Ascending aorta (tissue), 2 donors: Measurements from ENCODE around the gene SAG. TPM values are rescaled to one million over a fixed set of nuclear protein-coding genes. Genes with fewer than 3 reads are reported as not detected.

Source experiments
- DNase-seq, 2 donors: peaks; one replicate each; pipeline ENCODE4 v3.0.0-alpha.2; 2019; ENCODE audit warnings: low spot score in 2 of 2
- H3K27ac ChIP-seq, 2 donors: fragments of 200-600 bp; sonication (generic); one replicate each; pipeline ENCODE4 v1.5.1; 2016 to 2017; ENCODE audit warnings: mild to moderate bottlenecking in 1 of 2
- H3K27me3 ChIP-seq: fragments of 200-600 bp; sonication (generic); one replicate; pipeline ENCODE4 v1.5.1; 2017
- H3K36me3 ChIP-seq, 2 donors: fragments of 200-600 bp; sonication (generic); one replicate each; pipeline ENCODE4 v1.5.1; 2016
- H3K4me1 ChIP-seq, 2 donors: fragments of 200-600 bp; sonication (generic); one replicate each; pipeline ENCODE4 v1.5.1; 2016 to 2017; ENCODE audit warnings: mild to moderate bottlenecking in 1 of 2
- H3K4me3 ChIP-seq, 2 donors: fragments of 200-600 bp; sonication (generic); one replicate each; pipeline ENCODE4 v1.5.1; 2016 to 2017; ENCODE audit warnings: mild to moderate bottlenecking in 1 of 2
- H3K9me3 ChIP-seq, 2 donors: fragments of 200-600 bp; sonication (generic); one replicate each; pipeline ENCODE4 v1.5.1; 2016
- intact Hi-C: fragments of 100-400 bp; cut with DNase I; formaldehyde crosslinking; loops from one replicate; pipeline ENCODE4 v1.15.1; 2023
- total RNA-seq: library from RNA; depleted of rRNA; stranded (reverse); fragments of >200 nt; gene quantifications from one replicate; pipeline ENCODE4 v1.1.0, GENCODE V29; 2016
- TF ChIP-seq, protein P1 (sequence below), 3 experiments: fragments of 200-600 bp in 2 of 3; fragments of 450-650 bp in 1 of 3; sonication (generic) in 2 of 3; IDR thresholded peaks; one replicate each; pipeline ENCODE4 v1.5.1; 2016 to 2019; ENCODE audit warnings: antibody characterized with exemption in 3 of 3, mild to moderate bottlenecking in 1 of 3, moderate library complexity in 1 of 3

Gene SAG
- not detected for total RNA-seq

DNA sequence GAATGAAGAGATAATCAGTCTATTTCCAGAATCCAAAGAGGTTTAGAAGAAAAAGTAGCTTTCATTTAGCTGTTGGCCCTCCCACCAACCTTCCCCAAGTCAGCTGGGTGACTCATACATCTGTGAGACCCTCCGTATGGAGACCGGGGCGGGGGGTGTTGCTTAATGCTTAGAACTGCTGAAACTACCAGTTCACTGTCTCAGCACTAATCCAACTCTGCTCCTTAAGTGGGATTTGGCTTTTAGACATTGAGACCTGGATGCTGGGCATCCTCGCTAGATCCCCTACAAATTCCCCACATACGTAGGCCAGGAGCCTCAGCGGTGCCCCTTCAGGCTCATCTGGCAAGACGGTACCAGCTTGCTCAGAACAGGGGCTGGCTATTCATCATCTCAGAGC, at the start of gene SAG:
Gene SAG, plus strand, starts transcription at position 252 of the 400 bp plus-strand sequence. CDS start 1,374 bp downstream, outside the sequence.
- TF ChIP-seq, protein P1, sequence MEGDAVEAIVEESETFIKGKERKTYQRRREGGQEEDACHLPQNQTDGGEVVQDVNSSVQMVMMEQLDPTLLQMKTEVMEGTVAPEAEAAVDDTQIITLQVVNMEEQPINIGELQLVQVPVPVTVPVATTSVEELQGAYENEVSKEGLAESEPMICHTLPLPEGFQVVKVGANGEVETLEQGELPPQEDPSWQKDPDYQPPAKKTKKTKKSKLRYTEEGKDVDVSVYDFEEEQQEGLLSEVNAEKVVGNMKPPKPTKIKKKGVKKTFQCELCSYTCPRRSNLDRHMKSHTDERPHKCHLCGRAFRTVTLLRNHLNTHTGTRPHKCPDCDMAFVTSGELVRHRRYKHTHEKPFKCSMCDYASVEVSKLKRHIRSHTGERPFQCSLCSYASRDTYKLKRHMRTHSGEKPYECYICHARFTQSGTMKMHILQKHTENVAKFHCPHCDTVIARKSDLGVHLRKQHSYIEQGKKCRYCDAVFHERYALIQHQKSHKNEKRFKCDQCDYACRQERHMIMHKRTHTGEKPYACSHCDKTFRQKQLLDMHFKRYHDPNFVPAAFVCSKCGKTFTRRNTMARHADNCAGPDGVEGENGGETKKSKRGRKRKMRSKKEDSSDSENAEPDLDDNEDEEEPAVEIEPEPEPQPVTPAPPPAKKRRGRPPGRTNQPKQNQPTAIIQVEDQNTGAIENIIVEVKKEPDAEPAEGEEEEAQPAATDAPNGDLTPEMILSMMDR (IDR thresholded peaks at IDR 0.05) = no peak
- H3K27ac ChIP-seq = no peak within 1 kb of the TSS
- no peaks in the 10 kb centered on the region for H3K36me3 ChIP-seq
- H3K4me1 ChIP-seq = no peaks in the 10 kb centered on the region
- H3K4me3 ChIP-seq = no peak within 1 kb of the TSS
- no peaks in the 10 kb centered on the region for H3K27me3 ChIP-seq
- intact Hi-C loops = no loop called here
- H3K9me3 ChIP-seq = no peaks in the 10 kb centered on the region
- no peak for DNase-seq

DNA sequence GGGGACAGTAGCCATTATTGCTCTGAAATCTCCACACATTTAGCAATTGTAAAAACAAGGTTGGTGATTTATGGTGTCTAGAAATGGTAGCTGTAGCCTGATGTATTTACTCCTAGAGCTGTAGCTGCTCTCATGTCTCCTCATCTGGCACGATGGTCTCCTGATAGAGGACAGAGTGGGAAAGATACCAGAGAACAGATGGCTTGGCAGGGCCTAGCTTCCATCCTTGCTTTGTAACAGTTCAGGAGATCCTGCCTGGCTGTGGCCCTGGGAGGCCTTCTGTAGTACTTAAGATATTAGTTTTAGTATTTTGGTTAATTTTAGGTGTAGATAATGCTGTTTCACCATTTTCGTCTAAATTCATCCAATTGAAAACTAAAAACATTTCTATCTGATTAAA, 49.4 kb upstream of the SAG start:
- no peak for DNase-seq
- Histone ChIP-seq H3K27ac (no peak overlapping the region), H3K4me1 (peaks cover 0 to 5% of the 10 kb centered on the region in 2 donors), H3K9me3 (no peaks in the 10 kb centered on the region), H3K27me3 (no peaks in the 10 kb centered on the region), H3K36me3 (peaks cover 46 to 66% of the 10 kb centered on the region in 2 donors), H3K4me3 (no peak overlapping the region)
- intact Hi-C loops = no loop called here
- TF ChIP-seq, protein P1 (IDR thresholded peaks at IDR 0.05) = no peak

DNA sequence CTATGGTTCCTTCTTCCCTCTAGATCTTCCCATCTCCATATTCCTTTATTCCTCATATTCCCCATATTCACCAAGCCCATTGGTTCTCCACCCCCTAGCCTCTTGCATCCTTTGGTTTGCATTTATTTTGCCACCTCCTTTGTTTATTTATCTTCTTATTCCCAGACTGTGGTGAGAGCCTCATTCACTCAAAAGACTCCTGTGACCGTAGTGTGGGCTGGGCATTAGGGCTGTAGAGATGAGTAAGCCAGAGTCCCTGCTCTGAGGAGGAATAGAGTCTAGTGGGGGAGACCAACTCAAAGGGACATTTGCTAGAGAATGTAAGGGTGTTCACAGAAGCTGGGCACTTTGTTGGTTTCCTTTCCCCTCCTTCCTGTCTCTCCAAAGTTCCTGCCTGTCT, 47.9 kb upstream of the SAG start:
- DNase-seq = no peak
- H3K9me3 ChIP-seq = no peaks in the 10 kb centered on the region
- H3K27me3 ChIP-seq = no peaks in the 10 kb centered on the region
- H3K27ac ChIP-seq = no peak overlapping the region
- no peak overlapping the region for H3K4me3 ChIP-seq
- H3K4me1 ChIP-seq = no peaks in the 10 kb centered on the region
- peaks cover 61 to 81% of the 10 kb centered on the region in 2 donors for H3K36me3 ChIP-seq
- intact Hi-C loops = no loop called here
- TF ChIP-seq, protein P1 (IDR thresholded peaks at IDR 0.05) = no peak

DNA sequence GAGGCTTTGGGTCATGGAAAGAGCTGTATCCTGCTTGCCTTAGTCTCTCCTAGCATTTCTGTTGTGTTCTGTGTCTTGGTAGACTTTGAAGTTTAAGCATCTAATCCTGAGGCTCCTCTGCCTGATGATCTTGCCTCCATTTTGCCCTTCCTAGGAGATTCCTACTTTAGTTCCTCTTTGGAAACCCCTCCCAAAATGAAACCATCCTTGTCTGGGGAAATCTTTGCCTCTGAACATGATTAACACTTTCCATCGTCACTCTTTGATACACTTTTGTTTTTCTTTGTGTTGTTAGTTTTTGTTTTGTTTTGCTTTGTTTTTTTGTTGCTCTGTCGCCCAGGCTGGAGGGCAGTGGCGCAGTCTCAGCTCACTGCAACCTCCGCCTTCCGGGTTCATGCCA, 47.0 kb upstream of the SAG start:
- peaks cover 70 to 91% of the 10 kb centered on the region in 2 donors for H3K36me3 ChIP-seq
- H3K27ac ChIP-seq = no peak overlapping the region
- no peak for DNase-seq
- H3K4me1 ChIP-seq = no peaks in the 10 kb centered on the region
- H3K9me3 ChIP-seq = no peaks in the 10 kb centered on the region
- no peaks in the 10 kb centered on the region for H3K27me3 ChIP-seq
- H3K4me3 ChIP-seq = no peak overlapping the region
- TF ChIP-seq, protein P1 (IDR thresholded peaks at IDR 0.05) = no peak
- intact Hi-C loops = no loop called here

DNA sequence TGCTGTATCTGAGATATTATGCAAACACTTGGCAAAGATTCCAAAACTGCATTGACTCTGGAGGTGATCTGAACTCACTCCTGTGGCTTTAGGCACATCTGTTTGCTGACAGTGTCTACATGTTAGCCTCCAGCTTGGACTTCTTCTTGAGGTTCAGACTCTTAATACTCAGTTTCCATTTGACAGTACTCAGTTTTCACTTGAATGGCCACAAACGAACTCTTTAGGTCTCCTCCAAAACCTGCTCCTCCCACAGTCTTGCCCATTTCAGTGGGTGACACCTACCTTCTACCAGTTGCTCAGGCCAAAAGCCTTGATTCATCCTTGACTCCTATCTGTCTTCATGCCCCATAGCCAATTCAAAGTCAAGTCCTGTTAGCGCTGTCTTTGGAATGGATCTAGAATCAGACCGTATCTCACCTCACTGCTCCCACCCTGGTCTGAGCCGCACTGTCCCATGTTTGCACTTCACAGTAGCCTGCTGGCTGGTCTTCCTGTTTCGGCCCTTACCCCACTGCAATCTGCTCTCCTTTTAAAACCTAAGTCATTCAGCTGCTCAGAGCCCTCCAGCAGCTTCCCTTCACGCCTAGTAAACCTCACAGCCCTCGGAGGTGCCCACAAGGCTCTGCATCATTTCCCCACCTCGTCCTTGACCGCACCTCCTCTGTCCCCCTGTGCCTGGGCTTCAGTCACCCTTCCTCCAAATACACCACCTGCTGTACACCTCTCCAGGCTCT, 45.6 kb upstream of the SAG start:
- Histone ChIP-seq H3K36me3 (peaks cover 75 to 95% of the 10 kb centered on the region in 2 donors), H3K4me3 (no peak overlapping the region), H3K9me3 (no peaks in the 10 kb centered on the region), H3K27ac (no peak overlapping the region), H3K4me1 (no peaks in the 10 kb centered on the region), H3K27me3 (no peaks in the 10 kb centered on the region)
- intact Hi-C loops = no loop called here
- DNase-seq = no peak
- TF ChIP-seq, protein P1 (IDR thresholded peaks at IDR 0.05) = no peak
